Measurements from ENCODE around the gene ADIRF. TPM values are rescaled to one million over a fixed set of nuclear protein-coding genes. Genes with fewer than 3 reads are reported as not detected.
"Not testable (repeated sequence)": the region's sequence is repeated elsewhere in the genome, so short reads cannot be mapped to it uniquely, and the experiment has no call there.

The ADIRF gene
- polyA plus RNA-seq (2013, experiment 1 of 2; ENCODE audit: insufficient read length) = 0.33 TPM
- polyA plus RNA-seq (2013, experiment 2 of 2; ENCODE audit: insufficient read length) = 0.53 TPM

DNA sequence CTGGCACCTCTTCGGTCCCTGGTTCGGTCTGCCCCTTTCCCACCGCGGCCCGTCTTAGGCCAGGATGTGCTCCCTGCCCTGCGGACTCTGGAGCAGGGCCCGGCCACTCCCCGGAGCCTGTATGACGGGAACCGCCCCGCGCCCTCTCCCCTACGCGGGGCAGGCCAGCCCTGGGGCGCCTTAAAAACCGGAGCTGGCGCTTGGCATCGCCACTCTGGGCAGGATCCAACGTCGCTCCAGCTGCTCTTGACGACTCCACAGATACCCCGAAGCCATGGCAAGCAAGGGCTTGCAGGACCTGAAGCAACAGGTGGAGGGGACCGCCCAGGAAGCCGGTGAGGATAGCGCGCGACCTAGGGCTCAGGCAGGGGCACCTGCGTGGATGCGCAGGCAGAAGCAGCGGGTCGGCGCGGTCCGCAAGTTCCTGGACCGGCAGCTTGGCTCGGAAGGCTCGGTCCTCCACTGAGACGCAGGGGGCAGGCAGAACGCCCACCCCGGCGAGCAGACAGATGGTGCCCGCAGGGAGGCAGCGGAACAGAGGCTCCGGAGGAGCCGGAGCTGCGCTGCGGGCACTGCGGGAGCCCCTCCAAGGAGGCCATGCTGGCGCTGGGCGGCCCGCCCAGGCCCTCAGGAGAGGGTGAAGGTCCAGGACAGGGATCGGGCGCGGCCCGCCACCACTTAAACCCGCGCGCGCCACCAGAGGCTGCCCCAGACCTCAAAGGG lies at the start of gene ADIRF:
TSS of gene ADIRF (plus strand) at position 212 of the 723 bp plus-strand sequence. CDS start at position 275, 63 bp downstream.
- no peak for DNase-seq

DNA sequence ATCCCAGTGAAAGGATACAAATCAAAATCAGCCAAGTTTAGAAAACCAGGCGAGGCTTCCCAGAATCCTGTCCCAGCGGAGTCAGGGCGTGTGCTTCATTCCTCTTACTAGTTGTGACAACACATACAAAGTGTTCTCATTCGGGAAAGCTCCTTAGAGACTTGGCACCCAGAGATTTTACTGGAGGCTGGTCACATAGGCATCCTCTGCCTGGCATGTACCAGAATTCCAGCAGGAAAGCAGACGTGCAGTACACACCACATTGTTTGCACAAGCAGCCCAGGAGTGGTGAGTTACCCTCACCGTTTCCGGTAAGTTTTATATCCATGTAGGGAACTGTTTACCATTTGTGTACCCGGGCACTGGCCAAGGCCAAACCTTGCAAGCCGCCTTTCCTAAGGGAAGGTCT lies 45.7 kb upstream of the ADIRF start:
- DNase-seq = no peak

DNA sequence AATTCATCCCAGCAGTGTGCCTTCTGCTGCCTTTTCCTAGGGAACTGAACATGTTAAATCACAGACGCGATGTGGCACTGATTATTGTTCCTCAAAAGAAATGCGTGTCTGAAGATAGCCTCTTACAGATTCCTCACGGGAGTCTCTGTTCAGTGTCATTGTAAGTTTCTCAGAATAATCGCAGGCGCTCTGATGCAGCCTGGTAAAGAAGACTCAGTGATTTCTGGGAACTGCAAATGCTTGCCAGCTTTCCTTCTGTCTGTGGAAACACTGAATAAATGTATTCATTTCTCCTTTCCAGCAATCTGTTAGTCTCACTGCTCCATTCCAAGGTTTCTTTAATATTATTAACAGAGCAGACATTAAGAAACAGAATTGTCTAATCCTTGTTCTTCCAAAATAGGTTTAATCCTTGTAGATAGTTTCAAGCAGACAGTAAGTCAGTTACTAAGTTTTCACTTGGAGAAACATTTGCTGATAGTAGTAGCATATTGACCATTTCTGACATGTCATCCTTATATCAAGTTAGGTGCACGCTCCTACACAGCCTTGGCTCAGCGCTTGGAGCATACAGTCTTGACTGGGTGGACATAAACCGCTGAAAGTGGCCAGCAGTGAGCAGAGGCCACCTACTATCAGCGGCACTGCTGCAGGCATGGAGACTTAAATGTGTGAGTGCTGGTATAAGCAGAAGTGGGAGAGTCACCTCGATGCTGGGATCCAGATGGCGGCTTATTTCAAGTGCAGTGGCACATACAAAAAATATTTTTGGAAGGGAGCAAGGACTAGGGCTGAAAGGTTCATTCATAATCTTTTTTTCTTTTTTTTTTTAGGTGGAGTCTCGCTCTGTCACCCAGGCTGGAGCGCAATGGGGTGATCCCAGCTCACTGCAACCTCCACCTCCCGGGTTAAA lies 38.6 kb upstream of the ADIRF start:
- no peak for DNase-seq

DNA sequence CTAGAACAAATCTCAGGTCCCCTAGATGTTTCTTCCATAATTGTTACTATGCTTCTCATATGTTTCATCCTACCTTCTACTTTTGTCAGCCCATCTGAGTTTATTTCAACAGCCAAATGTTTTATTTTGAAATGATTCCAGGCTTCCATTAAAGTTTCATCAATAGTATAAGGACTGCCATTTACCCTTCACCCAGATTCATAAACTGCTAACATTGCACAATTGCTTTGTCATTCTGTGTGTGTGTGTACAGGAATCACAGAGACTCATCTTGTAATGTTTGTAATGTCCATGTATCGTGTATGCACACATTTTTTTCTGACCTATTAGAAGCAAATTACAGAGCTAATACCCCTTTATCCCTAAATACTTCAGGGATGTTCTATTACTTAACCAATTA lies 36.4 kb upstream of the ADIRF start:
- DNase-seq = no peak

DNA sequence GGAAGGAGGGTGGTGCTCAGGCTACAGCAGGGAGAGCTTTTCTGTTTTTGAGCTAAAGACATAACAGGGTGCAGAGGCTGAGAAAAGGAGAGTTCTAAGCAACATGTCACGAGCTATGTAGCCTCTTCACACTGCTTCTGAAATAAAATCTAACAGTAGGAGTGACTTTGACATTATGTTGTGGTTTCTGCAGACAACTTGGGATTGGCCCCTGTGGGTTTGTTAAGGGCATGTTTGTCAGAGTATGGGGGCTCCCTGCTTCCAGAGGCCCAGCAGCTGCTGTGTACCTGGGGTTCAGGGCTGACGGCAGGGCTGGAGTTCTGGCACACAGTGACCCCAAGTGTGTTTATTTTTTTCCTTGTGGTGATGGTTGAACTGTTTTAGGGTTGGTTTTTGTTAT lies 35.6 kb upstream of the ADIRF start:
- DNase-seq = no peak

DNA sequence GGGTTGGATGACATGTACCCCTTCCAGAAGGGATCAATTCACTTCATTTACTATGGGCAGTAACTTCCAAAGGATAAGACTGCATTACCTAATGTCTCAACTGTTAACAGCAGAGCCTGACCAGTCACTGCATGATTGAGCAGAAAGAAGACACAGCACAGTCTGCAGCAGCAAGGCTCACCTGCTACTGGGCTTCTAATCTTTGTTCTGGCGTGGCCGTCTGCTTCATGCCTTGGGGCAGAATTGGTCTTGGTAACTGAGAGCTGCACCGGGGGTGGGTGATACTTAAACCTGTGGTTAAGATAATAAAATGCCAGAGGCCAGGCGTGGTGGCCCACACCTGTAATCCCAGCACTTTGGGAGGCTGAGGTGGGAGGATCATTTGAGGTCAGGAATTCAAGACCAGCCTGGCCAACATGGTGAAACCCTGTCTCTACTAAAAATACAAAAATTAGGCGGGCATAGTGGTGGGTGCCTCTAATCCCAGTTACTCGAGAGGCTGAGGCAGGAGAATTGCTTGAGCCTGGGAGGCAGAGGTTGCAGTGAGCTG lies 34.0 kb upstream of the ADIRF start:
- DNase-seq = not testable (repeated sequence)

DNA sequence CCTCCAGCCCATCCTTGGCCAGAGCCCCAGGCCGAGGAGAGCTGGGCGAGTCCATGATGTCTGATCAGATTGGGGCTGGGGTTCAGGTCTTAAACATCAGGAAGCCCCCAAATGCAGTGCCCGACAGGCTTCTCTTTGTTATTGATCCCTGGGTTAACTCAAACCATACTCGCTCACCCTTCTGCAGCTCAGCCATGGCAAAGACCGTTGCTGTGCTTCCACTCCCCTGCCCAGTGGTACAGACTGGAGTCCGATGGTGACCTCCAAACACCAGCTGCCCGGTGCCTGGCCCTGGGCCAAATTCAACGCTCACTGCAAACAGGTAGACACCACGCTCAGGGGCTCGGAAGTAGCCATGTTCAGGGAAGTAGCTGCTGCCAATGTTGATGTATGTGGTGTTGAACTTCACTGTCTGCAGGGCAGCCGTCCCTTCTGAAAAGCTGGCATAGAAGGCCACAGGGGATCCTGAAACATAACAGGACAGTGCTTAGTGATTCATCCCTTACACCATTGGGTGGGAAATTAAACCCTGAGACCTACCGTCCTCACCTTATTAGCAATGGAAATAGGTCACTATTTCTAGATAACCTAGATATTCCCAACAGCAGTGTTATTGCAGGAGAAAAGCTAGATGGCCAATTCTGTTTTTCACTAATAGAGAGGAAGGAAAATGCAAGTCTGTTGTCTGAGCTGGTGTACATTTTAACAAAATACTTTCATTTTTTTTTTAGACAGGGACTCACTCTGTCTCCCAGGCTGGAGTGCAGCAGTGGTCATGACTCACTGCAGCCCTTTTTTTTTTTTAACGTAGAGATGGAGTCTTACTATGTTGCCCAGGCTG lies 31.4 kb upstream of the ADIRF start:
- DNase-seq = peak; percentile 56

DNA sequence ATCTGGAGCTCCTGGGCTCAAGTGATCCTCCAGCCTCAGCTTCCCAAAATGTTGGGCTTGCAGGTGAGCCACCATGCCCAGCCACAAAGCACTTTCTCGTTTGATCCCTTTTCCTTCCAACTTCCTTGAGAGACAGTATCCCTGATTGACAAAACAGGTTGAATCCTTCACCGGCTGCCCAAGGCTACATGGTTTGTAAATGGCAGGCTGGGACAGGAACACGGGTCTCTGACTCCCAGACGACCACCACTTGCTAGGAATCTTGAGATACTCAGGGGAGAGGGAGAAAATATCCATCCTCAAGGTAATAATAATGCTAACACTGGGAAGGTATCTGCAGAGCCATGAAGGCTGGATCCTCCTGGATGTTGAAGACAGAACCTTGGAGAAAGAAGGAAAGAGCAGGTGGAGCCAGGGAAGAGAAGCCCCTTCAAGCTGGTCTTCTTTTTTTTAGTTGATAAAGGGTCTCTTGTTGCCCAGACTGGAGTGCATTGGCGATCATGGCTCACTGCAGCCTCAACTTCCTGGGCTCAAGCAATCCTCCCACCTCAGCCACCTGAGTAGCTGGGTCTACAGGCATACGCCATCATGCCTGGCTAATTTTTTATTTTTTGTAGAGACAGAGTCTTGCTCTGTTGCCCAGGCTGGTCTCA lies 30.7 kb upstream of the ADIRF start:
- DNase-seq = no peak

DNA sequence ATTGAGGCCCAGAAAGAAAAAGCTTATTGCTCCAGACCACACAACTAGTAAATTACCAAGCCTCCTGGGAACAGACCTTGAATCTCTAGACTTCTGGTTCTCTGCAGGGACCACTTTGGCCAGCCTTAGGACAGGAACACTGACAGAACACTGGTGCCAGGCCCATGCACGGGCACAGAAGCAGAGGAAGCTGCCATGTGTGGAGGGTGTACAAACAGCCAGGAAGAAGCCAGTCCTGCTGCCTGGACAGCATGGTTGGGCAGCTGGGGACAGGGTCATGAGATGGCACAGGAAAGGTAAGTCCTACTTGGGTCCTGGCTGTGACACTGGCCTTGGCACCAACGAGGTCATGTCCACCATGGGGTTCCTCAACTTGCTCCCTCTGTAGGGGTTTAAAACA lies 30.0 kb upstream of the ADIRF start:
- no peak for DNase-seq

DNA sequence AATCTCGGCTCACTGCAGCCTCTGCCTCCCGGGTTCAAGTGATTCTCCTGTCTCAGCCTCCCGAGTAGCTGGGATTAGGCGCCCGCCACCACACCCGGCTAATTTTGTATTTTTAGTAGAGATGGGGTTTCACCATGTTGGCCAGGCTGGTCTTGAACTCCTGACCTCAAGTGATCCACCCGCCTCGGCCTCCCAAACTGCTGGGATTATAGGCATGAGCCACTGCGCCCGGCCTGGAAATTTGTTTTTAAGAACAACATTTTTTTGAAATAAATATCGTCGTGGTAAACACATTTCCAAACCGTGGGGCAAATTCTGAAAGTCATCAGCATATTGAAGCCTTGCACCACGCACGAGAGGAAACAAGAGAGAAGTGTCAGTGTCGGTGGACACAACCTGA lies 28.2 kb upstream of the ADIRF start:
- not testable (repeated sequence) for DNase-seq

DNA sequence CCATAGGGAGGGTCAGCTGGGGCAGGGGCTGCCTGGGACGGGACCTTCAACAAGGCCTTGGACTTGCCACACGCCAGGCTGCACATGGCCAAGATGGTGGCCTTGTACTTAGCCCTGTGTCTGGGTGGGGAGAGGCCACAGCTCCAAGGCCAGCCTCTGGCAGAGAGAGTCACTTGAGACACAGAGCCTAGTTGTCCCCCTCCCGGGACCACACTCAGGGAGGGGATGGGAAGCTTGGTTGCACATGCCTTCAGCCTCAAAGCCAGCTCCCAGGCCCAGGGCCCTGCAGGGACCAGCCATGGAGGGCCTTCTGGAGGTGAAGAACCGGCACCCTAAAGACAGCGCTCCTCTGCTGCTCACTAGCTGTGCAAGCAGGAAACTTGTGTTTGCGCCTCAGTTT lies 27.6 kb upstream of the ADIRF start:
- DNase-seq = no peak

DNA sequence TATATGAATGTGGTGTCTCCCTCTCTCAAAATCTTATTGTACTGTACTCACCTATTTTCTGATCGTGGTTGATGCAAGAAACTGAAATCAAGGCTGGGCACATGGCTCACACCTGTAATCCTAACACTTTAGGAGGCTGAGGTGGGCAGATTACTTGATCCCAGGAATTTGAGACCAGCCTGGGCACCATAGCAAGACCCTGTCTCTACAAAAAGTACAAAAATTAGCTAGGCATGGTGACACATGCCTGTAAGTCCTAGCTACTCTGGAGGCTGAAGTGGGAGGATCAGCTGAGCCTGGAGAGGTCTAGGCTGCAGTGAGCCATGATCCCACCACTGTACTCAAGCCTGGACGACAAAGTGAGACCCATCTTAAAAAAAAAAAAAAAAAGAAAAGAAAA lies 26.9 kb upstream of the ADIRF start:
- no peak for DNase-seq

DNA sequence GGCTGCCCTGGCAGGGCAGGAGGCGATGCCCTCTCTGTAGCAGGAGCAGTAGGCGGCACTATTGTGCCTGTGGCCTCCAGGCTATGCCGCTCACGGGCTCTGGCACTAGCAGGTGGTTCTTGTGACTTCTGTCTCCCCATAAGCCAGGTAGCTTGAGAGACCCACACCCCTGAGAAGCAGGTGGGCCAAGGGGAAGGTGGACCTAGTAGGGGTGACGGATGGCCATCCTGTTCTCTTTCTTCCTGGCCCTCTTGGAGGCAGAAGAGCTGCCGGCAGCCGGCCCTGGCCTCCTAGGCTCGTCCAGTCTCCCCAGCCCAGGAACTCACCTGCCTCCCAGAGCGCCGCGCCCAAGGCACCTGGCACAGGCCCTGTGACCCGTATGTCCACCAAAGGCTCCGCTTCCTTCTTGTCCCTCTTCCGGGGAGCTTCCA lies 26.3 kb upstream of the ADIRF start:
- no peak for DNase-seq

DNA sequence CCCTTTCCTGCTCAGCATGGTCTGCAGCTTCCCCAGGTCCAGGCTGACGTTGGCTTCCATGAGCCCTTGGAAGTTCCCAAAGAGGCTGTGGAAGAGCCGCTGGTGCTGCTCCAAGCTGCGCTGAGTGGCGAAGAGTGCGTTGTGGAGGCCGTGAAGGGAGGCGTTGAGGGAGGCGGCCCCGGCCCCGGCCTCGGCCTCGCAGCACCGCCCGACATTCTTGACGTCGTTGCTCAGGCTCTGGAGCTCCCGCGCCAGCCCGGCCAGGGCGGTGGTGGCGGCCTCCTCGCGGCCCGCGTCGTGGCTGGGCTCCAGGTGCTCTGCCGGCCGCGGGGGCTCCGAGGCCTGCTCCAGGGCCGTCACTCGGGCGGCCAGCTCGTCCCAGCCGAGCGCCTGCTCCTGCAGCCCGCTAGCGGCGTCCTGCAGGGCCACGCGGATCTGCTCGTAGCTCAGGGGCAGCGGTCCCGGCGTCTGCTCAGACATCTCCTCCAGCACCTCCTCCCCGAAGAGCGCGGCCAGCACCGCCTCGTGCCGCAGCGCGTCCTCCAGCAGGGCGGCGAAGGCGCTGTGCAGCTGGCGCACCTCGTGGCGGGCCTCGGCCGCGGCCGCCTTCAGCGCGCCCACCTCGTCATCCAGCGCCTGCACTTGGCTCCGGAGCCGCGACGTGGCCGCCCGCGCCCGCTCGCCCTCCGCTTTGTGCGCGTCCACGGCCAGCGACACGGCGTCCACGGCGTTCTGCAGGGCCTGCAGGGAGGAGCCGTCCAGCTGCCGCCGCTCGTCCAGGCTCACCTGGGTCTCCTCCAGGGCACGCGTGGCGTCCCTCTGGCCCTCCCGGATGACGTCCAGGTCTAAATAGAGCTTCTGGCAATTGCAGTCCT lies 25.6 kb upstream of the ADIRF start:
- DNase-seq = no peak

DNA sequence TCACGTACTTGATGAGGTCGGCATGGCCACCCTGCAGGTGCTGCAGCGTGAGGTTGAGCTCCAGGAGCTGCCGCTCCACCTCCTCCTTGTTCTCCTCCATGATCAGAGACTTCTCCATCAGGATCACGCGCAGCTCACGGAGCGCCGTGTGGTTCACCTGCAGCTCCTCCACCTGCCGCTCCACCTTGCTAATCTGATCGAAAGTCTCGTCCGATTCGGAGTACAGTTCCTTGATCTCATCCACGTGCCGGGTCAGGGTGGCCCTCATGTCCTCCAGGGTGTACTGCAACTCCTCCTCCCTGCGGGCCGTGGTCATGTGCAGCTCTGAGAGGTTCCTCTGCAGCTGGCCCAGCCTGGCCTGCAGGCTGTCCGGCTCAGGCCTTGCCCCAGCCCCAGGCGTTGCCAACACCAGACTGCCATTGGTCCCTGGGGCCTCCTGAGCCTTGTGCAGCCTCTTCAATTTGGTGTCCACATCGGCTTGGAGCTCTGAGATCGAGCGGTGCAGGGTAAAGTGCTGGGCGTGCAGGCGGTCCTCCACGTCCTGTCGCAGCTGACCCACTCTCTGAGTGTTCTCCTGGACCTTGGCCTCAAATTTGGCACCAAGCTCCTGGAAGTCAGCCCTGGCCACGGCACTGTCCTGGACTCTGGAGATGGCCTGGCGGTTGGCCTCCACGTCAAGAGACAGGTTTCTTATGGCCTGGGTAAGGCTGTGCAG lies 24.8 kb upstream of the ADIRF start:
- DNase-seq = no peak

DNA sequence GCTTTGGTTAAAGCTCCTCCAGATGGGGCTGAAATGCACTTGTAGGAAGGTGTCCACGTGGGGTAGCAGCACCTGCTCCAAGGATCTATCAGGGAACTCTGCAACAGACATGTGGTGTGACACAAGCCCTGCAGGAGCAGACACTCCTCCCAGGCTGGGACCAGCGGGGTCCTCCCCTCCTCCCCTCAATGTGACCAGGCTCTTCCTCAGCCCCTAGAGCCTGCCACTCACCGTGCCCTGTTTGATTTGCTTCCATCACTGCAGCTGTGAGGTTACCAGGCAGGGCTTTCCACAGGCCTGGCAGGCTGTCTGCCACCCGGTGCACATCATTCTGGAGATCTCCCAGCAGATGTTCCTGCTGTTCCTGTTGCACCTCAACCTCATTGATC lies 24.3 kb upstream of the ADIRF start:
- no peak for DNase-seq

DNA sequence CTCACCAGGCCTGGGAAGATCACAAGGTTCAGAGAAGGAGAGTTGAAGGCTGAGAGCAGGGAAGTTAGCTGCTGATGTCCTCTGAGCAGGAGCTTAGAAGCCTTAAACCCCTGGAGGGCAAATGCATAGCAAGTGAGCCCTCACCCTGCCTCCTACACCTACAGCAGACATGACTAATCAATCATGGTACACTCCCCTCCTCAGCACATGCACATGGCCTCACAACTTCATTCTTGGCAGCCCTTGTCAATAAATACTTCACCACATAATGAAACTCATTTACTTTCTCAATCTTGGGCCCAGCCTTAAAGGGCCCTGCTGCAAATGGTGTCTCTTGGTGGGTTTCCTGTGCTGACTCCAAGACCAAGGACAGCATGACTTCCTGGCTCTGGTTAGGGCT lies 23.8 kb upstream of the ADIRF start:
- DNase-seq = no peak

DNA sequence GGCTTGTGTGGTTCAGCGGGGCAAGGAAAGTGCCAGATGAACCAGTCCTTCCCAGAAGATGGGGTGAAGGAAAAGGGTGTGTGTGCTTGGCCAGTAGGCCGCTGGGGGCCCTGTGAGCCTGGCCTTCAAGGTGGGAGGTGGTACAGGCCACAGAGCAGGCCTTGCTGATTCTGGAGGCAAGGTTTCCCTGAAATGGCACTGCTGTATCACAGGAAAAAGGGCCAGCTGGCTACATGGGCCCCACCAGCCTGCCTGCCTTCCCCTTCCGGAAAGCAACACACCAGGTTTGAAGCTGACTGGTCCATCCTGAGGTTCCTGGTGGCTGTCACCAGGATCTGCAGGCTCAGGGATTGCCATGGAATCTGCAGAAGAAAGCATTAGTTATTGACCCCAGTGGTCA lies 23.4 kb upstream of the ADIRF start:
- no peak for DNase-seq

DNA sequence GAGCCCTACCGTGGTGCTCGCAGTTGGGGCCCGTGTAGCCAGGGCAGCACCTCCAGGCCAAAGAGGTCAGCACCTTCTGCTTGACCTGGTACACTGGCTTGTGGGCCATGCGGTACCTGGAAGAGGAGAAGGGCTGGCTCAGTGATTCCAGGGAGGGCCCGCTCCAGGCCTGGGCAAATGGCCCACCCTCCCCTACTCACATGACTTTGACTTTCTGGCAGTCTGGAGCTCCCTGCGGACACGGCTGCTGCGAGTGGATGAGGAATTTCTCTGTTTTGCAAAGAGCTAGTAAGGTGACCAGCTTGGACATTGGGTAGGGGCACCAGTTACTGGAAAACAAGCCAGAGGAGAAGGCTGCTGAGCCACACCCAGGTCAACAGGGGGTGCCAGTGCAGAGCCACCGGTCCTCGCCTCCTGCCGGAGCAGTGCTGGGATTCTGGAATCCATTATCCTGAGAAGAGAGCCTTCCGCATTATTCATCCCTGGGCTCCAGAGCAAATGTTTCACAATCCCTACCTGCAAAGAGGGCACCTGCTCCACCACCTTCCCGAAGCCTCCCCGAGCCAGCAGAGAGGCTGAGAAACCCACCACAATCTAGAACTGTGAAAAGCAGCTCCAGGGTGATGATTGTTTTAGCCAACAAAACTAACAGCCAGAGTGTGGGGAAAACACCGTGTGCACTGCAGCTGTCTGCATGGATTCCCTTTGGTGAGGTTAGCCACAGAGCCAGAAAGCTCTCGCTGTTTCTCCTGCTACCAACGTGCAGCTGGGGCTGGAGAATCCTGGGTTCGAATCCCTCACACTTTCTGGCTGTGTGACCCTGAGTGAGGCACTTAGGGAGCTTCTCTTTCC lies 22.7 kb upstream of the ADIRF start:
- peak; percentile 47 for DNase-seq
